ENCODE measurements around the gene ADD1. TPM values are rescaled to one million over a fixed set of nuclear protein-coding genes. Genes with fewer than 3 reads are reported as not detected.
A peak's percentile ranks its signal among the peaks of the same experiment; 100 is the strongest.

ADD1 gene
- total RNA-seq, 1 experiment from 2014 or later, result 163 TPM

GRCh38 chr4:2814627-2815270, 28.9 kb upstream of the ADD1 start:
- Histone ChIP-seq H2BK120ac (ENCODE audit: low read depth, low read length, poor library complexity, severe bottlenecking) (no peak overlapping the region), H4K91ac (ENCODE audit: insufficient read length, low read depth, low read length) (no peak overlapping the region), H2BK5ac (ENCODE audit: insufficient read length, low read length) (no peak overlapping the region), H4K5ac (ENCODE audit: insufficient read length, low read depth, low read length) (no peak overlapping the region), H4K20me1 (ENCODE audit: control insufficient read depth, insufficient read depth, insufficient read length) (no peaks in the 10 kb centered on the region), H3T11ph (ENCODE audit: low read length) (no peak overlapping the region), H3K14ac (ENCODE audit: insufficient read depth, low read length) (no peak overlapping the region), H3K27ac (ENCODE audit: insufficient read length, low read depth, low read length) (no peak overlapping the region), H4K8ac (replicated peaks; ENCODE audit: insufficient read length, low read depth, low read length) (no peak overlapping the region), H3K18ac (ENCODE audit: insufficient read length, low read depth, low read length) (no peak overlapping the region), H2BK20ac (ENCODE audit: low read depth, low read length, poor library complexity, severe bottlenecking) (no peak overlapping the region), H3K23ac (ENCODE audit: insufficient read length, low read depth, low read length) (no peak overlapping the region), H3K4ac (ENCODE audit: low read depth, low read length) (no peak overlapping the region), H3K79me2 (ENCODE audit: insufficient read depth, low read length) (no peaks in the 10 kb centered on the region), H3K9ac (ENCODE audit: extremely low read depth, insufficient read length, low read length) (no peak overlapping the region), H3K23me2 (ENCODE audit: insufficient read length, low read depth, low read length, poor library complexity, severe bottlenecking) (peaks cover 7% of the 10 kb centered on the region), H3K56ac (ENCODE audit: insufficient read length, low read depth, low read length) (no peak overlapping the region), H3K4me2 (ENCODE audit: insufficient read depth, insufficient read length, low read length) (no peak overlapping the region), H3K9me3 (ENCODE audit: control insufficient read depth, low read depth, low read length) (no peaks in the 10 kb centered on the region), H2BK12ac (ENCODE audit: insufficient read length, low read depth, low read length) (no peak overlapping the region), H2BK15ac (ENCODE audit: low read depth, low read length) (peak overlapping the region; percentile 12; the same call in 1 of the 2 replicates), H3K79me1 (ENCODE audit: insufficient read depth, low read depth, low read length, poor library complexity, severe bottlenecking) (no peaks in the 10 kb centered on the region), H3K27me3 (ENCODE audit: insufficient read depth, low read length) (no peaks in the 10 kb centered on the region), H2AK5ac (ENCODE audit: insufficient read length, low read length) (no peak overlapping the region), H3K4me1 (ENCODE audit: insufficient read depth, low read length) (peaks cover 4% of the 10 kb centered on the region), H2AFZ (ENCODE audit: low read length) (no peak overlapping the region)
- Mint-ChIP-seq H3K36me3 (ENCODE audit: insufficient read depth in 1 of 3, low read depth in 3 of 3) (peaks cover 4 to 5% (median 5%) of the 10 kb centered on the region in 3 experiments; a peak in 4 of 7 replicates), H3K4me3 (no peak overlapping the region), H3K27me3 (ENCODE audit: low read depth) (peaks cover 10% of the 10 kb centered on the region), H3K4me1 (peaks cover 27 to 38% of the 10 kb centered on the region in 2 experiments), H3K27ac (no peak overlapping the region), H3K9me3 (peaks cover 2 to 3% of the 10 kb centered on the region in 2 experiments; a peak in 2 of 5 replicates)
- DNase-seq, result no peak
- no CpG with 5 or more reads among the region's 7 CpGs for WGBS (ENCODE audit: extremely low coverage, insufficient read length, low lambda C conversion rate)
- no peak for TF ChIP-seq CTCF (conservative IDR thresholded peaks at IDR 0.05)
